Colonic mucosa (tissue), 4 donors: Measurements from ENCODE around the gene NAA40. TPM values are rescaled to one million over a fixed set of nuclear protein-coding genes. Genes with fewer than 3 reads are reported as not detected.

Experiments
- DNase-seq: peaks from one replicate; pipeline ENCODE4 v3.0.0-alpha.2; 2020
- H3K27ac ChIP-seq: fragments of 200-600 bp; one replicate; pipeline ENCODE4 v1.8.0; 2021
- H3K27me3 ChIP-seq: fragments of 200-600 bp; one replicate; pipeline ENCODE4 v1.8.0; 2021
- H3K36me3 ChIP-seq: fragments of 200-600 bp; one replicate; pipeline ENCODE4 v1.8.0; 2021
- H3K4me1 ChIP-seq: fragments of 200-600 bp; one replicate; pipeline ENCODE4 v1.8.0; 2021; ENCODE audit warnings: mild to moderate bottlenecking
- H3K4me3 ChIP-seq: fragments of 200-600 bp; one replicate; pipeline ENCODE4 v1.8.0; 2021
- H3K9ac ChIP-seq, 2 donors: one replicate each; pipeline ENCODE4 v1.7.0; 2013; ENCODE audit warnings: control low read depth in 2 of 2, low read depth in 2 of 2, low read length in 2 of 2
- H3K9me3 ChIP-seq: fragments of 200-600 bp; one replicate; pipeline ENCODE4 v1.8.0; 2021
- intact Hi-C: fragments of 100-400 bp; cut with DNase I; formaldehyde crosslinking; loops from one replicate; pipeline ENCODE4 v1.14.1; 2022
- total RNA-seq, 2 donors: library from RNA; stranded (reverse); fragmentation: NEBNext Ultra II Directional in 1 of 2; extraction: Animal tissue kit (Norgen Biotek cat#: 25700) in 1 of 2; gene quantifications; one replicate each; pipeline ENCODE4 v1.2.1, GENCODE V29; 2021
- TF ChIP-seq, protein P1 (sequence below): fragments of 200-600 bp; IDR thresholded peaks from one replicate; pipeline ENCODE4 v1.8.0; 2022; ENCODE audit warnings: antibody characterized with exemption, mild to moderate bottlenecking
- donor health status: healthy.
- donor health status: DM: no; HTN: no; CAD: no.
- donor health status: DM: no; HTN: no; CAD: no.

NAA40 gene
- total RNA-seq, 2 donors from 2014 or later = 20.5 to 32.9 TPM

DNA sequence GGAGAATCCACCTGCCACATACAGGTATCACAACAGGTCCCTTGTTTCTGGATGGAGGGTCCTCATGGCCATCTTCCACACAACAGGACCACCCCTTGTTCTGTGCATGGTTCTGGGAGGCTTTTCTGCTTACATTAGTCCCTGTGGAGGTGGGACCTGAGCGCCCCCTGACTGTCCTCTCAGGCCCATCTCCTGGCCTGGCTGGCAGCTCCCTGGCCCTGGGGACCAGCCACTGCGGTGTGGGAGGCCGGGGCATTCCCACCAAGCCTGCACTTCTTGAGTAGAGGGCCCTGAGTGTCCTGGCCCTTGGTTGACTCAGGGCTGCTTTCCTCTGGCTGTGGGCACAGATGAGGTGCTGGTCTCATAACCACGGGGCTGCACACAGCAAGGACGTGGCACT, 40.6 kb downstream of the NAA40 start:
- Histone ChIP-seq H3K27ac (no peak overlapping the region), H3K9ac (no peak overlapping the region), H3K27me3 (no peaks in the 10 kb centered on the region), H3K4me3 (no peak overlapping the region), H3K4me1 (peaks cover 10% of the 10 kb centered on the region), H3K36me3 (no peaks in the 10 kb centered on the region), H3K9me3 (no peaks in the 10 kb centered on the region)
- TF ChIP-seq, protein P1, sequence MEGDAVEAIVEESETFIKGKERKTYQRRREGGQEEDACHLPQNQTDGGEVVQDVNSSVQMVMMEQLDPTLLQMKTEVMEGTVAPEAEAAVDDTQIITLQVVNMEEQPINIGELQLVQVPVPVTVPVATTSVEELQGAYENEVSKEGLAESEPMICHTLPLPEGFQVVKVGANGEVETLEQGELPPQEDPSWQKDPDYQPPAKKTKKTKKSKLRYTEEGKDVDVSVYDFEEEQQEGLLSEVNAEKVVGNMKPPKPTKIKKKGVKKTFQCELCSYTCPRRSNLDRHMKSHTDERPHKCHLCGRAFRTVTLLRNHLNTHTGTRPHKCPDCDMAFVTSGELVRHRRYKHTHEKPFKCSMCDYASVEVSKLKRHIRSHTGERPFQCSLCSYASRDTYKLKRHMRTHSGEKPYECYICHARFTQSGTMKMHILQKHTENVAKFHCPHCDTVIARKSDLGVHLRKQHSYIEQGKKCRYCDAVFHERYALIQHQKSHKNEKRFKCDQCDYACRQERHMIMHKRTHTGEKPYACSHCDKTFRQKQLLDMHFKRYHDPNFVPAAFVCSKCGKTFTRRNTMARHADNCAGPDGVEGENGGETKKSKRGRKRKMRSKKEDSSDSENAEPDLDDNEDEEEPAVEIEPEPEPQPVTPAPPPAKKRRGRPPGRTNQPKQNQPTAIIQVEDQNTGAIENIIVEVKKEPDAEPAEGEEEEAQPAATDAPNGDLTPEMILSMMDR = no peak
- no peak for DNase-seq
- intact Hi-C loops = no loop called here

DNA sequence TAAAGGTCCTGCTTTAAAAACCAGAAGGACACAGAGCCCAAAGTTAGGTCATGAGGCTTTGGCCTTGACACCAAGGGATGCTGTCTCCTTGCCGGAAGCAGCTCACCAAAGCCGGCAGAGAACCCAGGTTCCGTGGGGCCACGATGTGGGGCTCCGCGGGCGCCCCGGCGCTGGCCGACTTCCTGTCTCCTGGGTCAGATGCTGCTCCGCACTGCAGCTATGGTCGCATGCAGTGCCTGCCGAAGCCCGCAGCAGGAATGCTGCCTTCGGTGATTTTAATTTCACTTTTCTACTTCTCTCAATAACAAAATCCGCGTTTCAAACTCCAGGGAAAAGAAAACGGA, 47.0 kb downstream of the NAA40 start:
- H3K27ac ChIP-seq = peak overlapping the region; percentile 83
- no peaks in the 10 kb centered on the region for H3K36me3 ChIP-seq
- H3K4me3 ChIP-seq = peak overlapping the region; percentile 96
- TF ChIP-seq, protein P1 = no peak
- no peak for DNase-seq
- intact Hi-C loops = no loop called here
- peaks cover 11% of the 10 kb centered on the region for H3K4me1 ChIP-seq
- H3K27me3 ChIP-seq = no peaks in the 10 kb centered on the region
- H3K9ac ChIP-seq = peak overlapping the region; percentile 41 to 84
- H3K9me3 ChIP-seq = no peaks in the 10 kb centered on the region

- peak; percentile 97 for DNase-seq
- Histone ChIP-seq H3K4me1 (peaks cover 11% of the 10 kb centered on the region), H3K9ac (peak within 1 kb of the TSS; percentile 84 to 90), H3K9me3 (no peaks in the 10 kb centered on the region), H3K27me3 (no peaks in the 10 kb centered on the region), H3K4me3 (peak within 1 kb of the TSS; percentile 96), H3K36me3 (no peaks in the 10 kb centered on the region), H3K27ac (peak within 1 kb of the TSS; percentile 83)
- intact Hi-C loops = no loop called here
- TF ChIP-seq, protein P1 = no peak
These were observed 47.5 kb downstream of the NAA40 start, which contains the start of gene OTUB1 for GRCh38 chr11:63986156-63986931. OTUB1 (plus strand) TSS chr11:63986438; CDS start chr11:63986457, 19 bp downstream.

- H3K27me3 ChIP-seq = no peaks in the 10 kb centered on the region
- peaks cover 11% of the 10 kb centered on the region for H3K4me1 ChIP-seq
- peak overlapping the region; percentile 84 to 90 for H3K9ac ChIP-seq
- H3K4me3 ChIP-seq = peak overlapping the region; percentile 96
- H3K27ac ChIP-seq = peak overlapping the region; percentile 83
- H3K9me3 ChIP-seq = no peaks in the 10 kb centered on the region
- intact Hi-C loops = no loop called here
- no peaks in the 10 kb centered on the region for H3K36me3 ChIP-seq
- DNase-seq = no peak
- TF ChIP-seq, protein P1 = no peak
These were observed 48.2 kb downstream of the NAA40 start for GRCh38 chr11:63986932-63987513.

DNA sequence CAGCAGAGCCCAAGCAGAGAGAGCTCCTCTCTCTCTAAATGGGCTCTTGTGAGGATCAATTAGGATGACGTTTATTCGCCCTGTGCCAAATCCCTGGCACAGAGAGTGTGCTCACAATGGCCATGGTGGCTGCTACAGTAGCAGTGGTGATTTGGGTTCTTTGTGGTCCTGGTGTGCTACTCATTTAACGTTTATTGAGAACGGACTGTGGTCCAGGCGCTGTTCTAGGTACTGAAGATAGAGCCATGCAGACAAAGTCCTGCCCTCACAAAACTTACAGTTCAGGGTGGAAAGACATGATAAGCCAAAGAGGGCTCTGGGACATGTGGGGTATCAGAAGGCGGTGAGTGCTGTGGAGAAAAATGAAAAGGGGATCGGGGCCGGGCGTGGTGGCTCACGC, 52.8 kb downstream of the NAA40 start:
- Histone ChIP-seq H3K36me3 (no peaks in the 10 kb centered on the region), H3K9ac (no peak overlapping the region), H3K9me3 (no peaks in the 10 kb centered on the region), H3K4me3 (no peak overlapping the region), H3K4me1 (peaks cover 6% of the 10 kb centered on the region), H3K27ac (no peak overlapping the region), H3K27me3 (no peaks in the 10 kb centered on the region)
- DNase-seq = no peak
- TF ChIP-seq, protein P1 = no peak
- intact Hi-C loops = no loop called here
